A549 (cell line): Measurements from ENCODE around the gene RCOR2.

ENCODE experiments used
- CHD2 ChIP-seq: fragments of 150-350 bp; IDR thresholded peaks from 2 replicates; pipeline ENCODE4 v1.6.1; 2014; ENCODE audit warnings: low read length; ENCODE audit not compliant: partially characterized antibody
- ESRRA ChIP-seq: fragments of 150-350 bp; IDR thresholded peaks from 2 replicates; pipeline ENCODE4 v1.6.1; 2014; ENCODE audit warnings: mild to moderate bottlenecking, low read length, borderline replicate concordance
- POLR2A ChIP-seq: IDR thresholded peaks from 2 replicates; pipeline ENCODE4 v1.6.1; 2012; ENCODE audit warnings: mild to moderate bottlenecking, low read length
- TF ChIP-seq, protein P1 (sequence below): fragments of >200 bp; sonication (Bioruptor Twin); formaldehyde crosslinking; IDR thresholded peaks from 3 replicates; pipeline ENCODE4 v1.5.1; 2016
- TF ChIP-seq, protein P2 (sequence below): fragments of 200-600 bp; sonication (generic); IDR thresholded peaks from 2 replicates; pipeline ENCODE4 v1.6.1; 2016; ENCODE audit warnings: antibody characterized with exemption, mild to moderate bottlenecking, moderate library complexity
- TF ChIP-seq, protein P3 (sequence below): fragments of 150-350 bp; IDR thresholded peaks from 2 replicates; pipeline ENCODE4 v1.6.1; 2014; ENCODE audit warnings: low read depth, mild to moderate bottlenecking, low read length

DNA sequence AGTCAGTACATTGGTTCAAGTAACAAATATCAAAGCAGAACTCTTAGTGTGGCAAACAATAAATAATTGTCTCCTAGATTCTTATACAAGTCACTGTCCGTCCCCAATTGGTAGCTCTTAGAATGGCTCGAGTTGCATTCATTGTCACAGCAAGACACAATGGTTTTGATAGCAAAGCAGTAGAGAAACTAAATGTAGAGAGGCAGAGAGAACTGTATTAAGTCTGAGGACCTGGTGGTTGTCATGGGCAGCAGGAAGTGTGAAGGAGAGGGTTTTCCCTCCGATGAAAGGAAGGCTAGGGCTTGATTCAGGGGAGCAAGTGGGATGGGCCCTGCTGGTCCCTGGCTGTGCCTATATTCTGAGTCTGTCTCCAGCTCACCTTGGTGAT is 36.6 kb downstream of the RCOR2 start:
- no peak for TF ChIP-seq POLR2A
- no peak for TF ChIP-seq CHD2
- TF ChIP-seq, protein P1, sequence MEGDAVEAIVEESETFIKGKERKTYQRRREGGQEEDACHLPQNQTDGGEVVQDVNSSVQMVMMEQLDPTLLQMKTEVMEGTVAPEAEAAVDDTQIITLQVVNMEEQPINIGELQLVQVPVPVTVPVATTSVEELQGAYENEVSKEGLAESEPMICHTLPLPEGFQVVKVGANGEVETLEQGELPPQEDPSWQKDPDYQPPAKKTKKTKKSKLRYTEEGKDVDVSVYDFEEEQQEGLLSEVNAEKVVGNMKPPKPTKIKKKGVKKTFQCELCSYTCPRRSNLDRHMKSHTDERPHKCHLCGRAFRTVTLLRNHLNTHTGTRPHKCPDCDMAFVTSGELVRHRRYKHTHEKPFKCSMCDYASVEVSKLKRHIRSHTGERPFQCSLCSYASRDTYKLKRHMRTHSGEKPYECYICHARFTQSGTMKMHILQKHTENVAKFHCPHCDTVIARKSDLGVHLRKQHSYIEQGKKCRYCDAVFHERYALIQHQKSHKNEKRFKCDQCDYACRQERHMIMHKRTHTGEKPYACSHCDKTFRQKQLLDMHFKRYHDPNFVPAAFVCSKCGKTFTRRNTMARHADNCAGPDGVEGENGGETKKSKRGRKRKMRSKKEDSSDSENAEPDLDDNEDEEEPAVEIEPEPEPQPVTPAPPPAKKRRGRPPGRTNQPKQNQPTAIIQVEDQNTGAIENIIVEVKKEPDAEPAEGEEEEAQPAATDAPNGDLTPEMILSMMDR, result no peak
- TF ChIP-seq, protein P2, sequence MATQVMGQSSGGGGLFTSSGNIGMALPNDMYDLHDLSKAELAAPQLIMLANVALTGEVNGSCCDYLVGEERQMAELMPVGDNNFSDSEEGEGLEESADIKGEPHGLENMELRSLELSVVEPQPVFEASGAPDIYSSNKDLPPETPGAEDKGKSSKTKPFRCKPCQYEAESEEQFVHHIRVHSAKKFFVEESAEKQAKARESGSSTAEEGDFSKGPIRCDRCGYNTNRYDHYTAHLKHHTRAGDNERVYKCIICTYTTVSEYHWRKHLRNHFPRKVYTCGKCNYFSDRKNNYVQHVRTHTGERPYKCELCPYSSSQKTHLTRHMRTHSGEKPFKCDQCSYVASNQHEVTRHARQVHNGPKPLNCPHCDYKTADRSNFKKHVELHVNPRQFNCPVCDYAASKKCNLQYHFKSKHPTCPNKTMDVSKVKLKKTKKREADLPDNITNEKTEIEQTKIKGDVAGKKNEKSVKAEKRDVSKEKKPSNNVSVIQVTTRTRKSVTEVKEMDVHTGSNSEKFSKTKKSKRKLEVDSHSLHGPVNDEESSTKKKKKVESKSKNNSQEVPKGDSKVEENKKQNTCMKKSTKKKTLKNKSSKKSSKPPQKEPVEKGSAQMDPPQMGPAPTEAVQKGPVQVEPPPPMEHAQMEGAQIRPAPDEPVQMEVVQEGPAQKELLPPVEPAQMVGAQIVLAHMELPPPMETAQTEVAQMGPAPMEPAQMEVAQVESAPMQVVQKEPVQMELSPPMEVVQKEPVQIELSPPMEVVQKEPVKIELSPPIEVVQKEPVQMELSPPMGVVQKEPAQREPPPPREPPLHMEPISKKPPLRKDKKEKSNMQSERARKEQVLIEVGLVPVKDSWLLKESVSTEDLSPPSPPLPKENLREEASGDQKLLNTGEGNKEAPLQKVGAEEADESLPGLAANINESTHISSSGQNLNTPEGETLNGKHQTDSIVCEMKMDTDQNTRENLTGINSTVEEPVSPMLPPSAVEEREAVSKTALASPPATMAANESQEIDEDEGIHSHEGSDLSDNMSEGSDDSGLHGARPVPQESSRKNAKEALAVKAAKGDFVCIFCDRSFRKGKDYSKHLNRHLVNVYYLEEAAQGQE, result no peak
- TF ChIP-seq ESRRA, result no peak
- TF ChIP-seq, protein P3, sequence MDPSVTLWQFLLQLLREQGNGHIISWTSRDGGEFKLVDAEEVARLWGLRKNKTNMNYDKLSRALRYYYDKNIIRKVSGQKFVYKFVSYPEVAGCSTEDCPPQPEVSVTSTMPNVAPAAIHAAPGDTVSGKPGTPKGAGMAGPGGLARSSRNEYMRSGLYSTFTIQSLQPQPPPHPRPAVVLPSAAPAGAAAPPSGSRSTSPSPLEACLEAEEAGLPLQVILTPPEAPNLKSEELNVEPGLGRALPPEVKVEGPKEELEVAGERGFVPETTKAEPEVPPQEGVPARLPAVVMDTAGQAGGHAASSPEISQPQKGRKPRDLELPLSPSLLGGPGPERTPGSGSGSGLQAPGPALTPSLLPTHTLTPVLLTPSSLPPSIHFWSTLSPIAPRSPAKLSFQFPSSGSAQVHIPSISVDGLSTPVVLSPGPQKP, result no peak
